ENCODE data around the gene AFG1L. TPM values are rescaled to one million over a fixed set of nuclear protein-coding genes. Genes with fewer than 3 reads are reported as not detected.
"Not testable (repeated sequence)": the region's sequence is repeated elsewhere in the genome, so short reads cannot be mapped to it uniquely, and the experiment has no call there.

Gene AFG1L
- total RNA-seq, 1 donor from 2014 or later: 9.4 TPM

GRCh38 chr6:108286366-108286765, 8.5 kb upstream of the AFG1L start:
- H3K4me1 Mint-ChIP-seq (ENCODE audit: low read depth, unreplicated experiment): no peaks in the 10 kb centered on the region
- no peak for TF ChIP-seq CTCF (IDR thresholded peaks at IDR 0.05; ENCODE audit: partially characterized antibody, unreplicated experiment)
- H3K27me3 Mint-ChIP-seq (ENCODE audit: unreplicated experiment): peaks cover 2% of the 10 kb centered on the region
- H3K36me3 Mint-ChIP-seq (ENCODE audit: unreplicated experiment): no peaks in the 10 kb centered on the region
- H3K27ac Mint-ChIP-seq (ENCODE audit: unreplicated experiment): no peak overlapping the region
- peaks cover 3% of the 10 kb centered on the region for H3K9me3 Mint-ChIP-seq (ENCODE audit: unreplicated experiment)
- H3K4me3 Mint-ChIP-seq (ENCODE audit: unreplicated experiment): no peak overlapping the region
- DNase-seq: no peak

GRCh38 chr6:108287373-108287772, 7.5 kb upstream of the AFG1L start:
- H3K27ac Mint-ChIP-seq (ENCODE audit: unreplicated experiment): no peak overlapping the region
- H3K4me1 Mint-ChIP-seq (ENCODE audit: low read depth, unreplicated experiment): no peaks in the 10 kb centered on the region
- H3K27me3 Mint-ChIP-seq (ENCODE audit: unreplicated experiment): peaks cover 2% of the 10 kb centered on the region
- no peaks in the 10 kb centered on the region for H3K36me3 Mint-ChIP-seq (ENCODE audit: unreplicated experiment)
- no peak overlapping the region for H3K4me3 Mint-ChIP-seq (ENCODE audit: unreplicated experiment)
- DNase-seq: no peak
- peaks cover 3% of the 10 kb centered on the region for H3K9me3 Mint-ChIP-seq (ENCODE audit: unreplicated experiment)
- TF ChIP-seq CTCF (IDR thresholded peaks at IDR 0.05; ENCODE audit: partially characterized antibody, unreplicated experiment): no peak

GRCh38 chr6:108288742-108289141, 6.1 kb upstream of the AFG1L start:
- Mint-ChIP-seq H3K36me3 (ENCODE audit: unreplicated experiment) (no peaks in the 10 kb centered on the region), H3K27me3 (ENCODE audit: unreplicated experiment) (peaks cover 2% of the 10 kb centered on the region), H3K4me3 (ENCODE audit: unreplicated experiment) (no peak overlapping the region), H3K27ac (ENCODE audit: unreplicated experiment) (no peak overlapping the region), H3K4me1 (ENCODE audit: low read depth, unreplicated experiment) (no peaks in the 10 kb centered on the region), H3K9me3 (ENCODE audit: unreplicated experiment) (peaks cover 3% of the 10 kb centered on the region)
- TF ChIP-seq CTCF (IDR thresholded peaks at IDR 0.05; ENCODE audit: partially characterized antibody, unreplicated experiment): no peak
- DNase-seq: no peak

DNA sequence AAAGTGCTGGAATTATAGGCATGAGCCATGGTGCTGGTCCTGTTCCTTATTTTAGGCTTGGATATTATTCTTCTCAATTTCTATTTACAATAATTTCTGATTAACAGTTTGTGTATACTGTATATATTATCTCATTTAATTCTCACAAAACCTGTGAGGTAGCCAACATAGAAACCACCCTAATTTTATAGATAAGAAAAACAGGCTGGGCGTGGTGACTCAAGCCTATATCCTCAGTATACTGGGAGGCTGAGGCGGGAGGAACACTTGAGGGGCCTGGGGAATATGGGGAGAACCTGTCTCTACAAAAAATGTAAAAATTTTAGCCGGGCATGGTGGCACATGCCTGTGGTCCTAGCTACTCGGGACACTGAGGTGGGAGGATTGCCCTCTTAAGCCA, 3.8 kb upstream of the AFG1L start:
- no peaks in the 10 kb centered on the region for H3K36me3 Mint-ChIP-seq (ENCODE audit: unreplicated experiment)
- no peak overlapping the region for H3K4me3 Mint-ChIP-seq (ENCODE audit: unreplicated experiment)
- H3K27ac Mint-ChIP-seq (ENCODE audit: unreplicated experiment): no peak overlapping the region
- H3K4me1 Mint-ChIP-seq (ENCODE audit: low read depth, unreplicated experiment): peaks cover 7% of the 10 kb centered on the region
- DNase-seq: no peak
- peaks cover 6% of the 10 kb centered on the region for H3K9me3 Mint-ChIP-seq (ENCODE audit: unreplicated experiment)
- H3K27me3 Mint-ChIP-seq (ENCODE audit: unreplicated experiment): peaks cover 2% of the 10 kb centered on the region
- TF ChIP-seq CTCF (IDR thresholded peaks at IDR 0.05; ENCODE audit: partially characterized antibody, unreplicated experiment): no peak

GRCh38 chr6:108292561-108292960, 2.3 kb upstream of the AFG1L start:
- H3K4me3 Mint-ChIP-seq (ENCODE audit: unreplicated experiment); H3K36me3 Mint-ChIP-seq (ENCODE audit: unreplicated experiment); DNase-seq; H3K4me1 Mint-ChIP-seq (ENCODE audit: low read depth, unreplicated experiment); H3K27me3 Mint-ChIP-seq (ENCODE audit: unreplicated experiment); H3K27ac Mint-ChIP-seq (ENCODE audit: unreplicated experiment); H3K9me3 Mint-ChIP-seq (ENCODE audit: unreplicated experiment): not testable (repeated sequence)

All from glutamatergic neuron (in vitro differentiated cells).